HUES6 (cell line): ENCODE data around the gene PGM2.

Experiments used
- H3K27ac ChIP-seq: 2 replicates; pipeline ENCODE4 v1.7.0; 2013; ENCODE audit warnings: low read depth, mild to moderate bottlenecking, low read length, inconsistent platforms
- H3K27me3 ChIP-seq: 2 replicates; pipeline ENCODE4 v1.6.1; 2013; ENCODE audit warnings: low read length; ENCODE audit not compliant: control insufficient read depth, insufficient read depth
- H3K36me3 ChIP-seq: 2 replicates; pipeline ENCODE4 v1.6.1; 2013; ENCODE audit warnings: low read length; ENCODE audit not compliant: control insufficient read depth, insufficient read depth
- H3K4me1 ChIP-seq: 2 replicates; pipeline ENCODE4 v1.6.1; 2013; ENCODE audit warnings: low read length; ENCODE audit not compliant: control insufficient read depth, insufficient read depth
- H3K4me3 ChIP-seq: 2 replicates; pipeline ENCODE4 v1.5.1; 2013; ENCODE audit warnings: low read depth, low read length
- H3K9ac ChIP-seq: one replicate; pipeline ENCODE4 v1.6.1; 2013; ENCODE audit warnings: mild to moderate bottlenecking, low read length
- H3K9me3 ChIP-seq: 2 replicates; pipeline ENCODE4 v1.6.1; 2013; ENCODE audit warnings: low read depth, low read length; ENCODE audit not compliant: control insufficient read depth, insufficient read depth

PGM2 gene

GRCh38 chr4:37836274-37836673 is 9.8 kb downstream of the PGM2 start:
- Histone ChIP-seq H3K27me3 (no peaks in the 10 kb centered on the region), H3K4me1 (no peaks in the 10 kb centered on the region), H3K9ac (no peak overlapping the region), H3K4me3 (no peak overlapping the region), H3K27ac (no peak overlapping the region), H3K36me3 (peaks cover 70% of the 10 kb centered on the region), H3K9me3 (no peaks in the 10 kb centered on the region)

GRCh38 chr4:37836838-37837440 is 10.5 kb downstream of the PGM2 start:
- H3K27me3 ChIP-seq, result no peaks in the 10 kb centered on the region
- no peak overlapping the region for H3K9ac ChIP-seq
- no peaks in the 10 kb centered on the region for H3K9me3 ChIP-seq
- no peaks in the 10 kb centered on the region for H3K4me1 ChIP-seq
- no peak overlapping the region for H3K27ac ChIP-seq
- peaks cover 71% of the 10 kb centered on the region for H3K36me3 ChIP-seq
- no peak overlapping the region for H3K4me3 ChIP-seq

- H3K27ac ChIP-seq, result no peak overlapping the region
- H3K9me3 ChIP-seq, result no peaks in the 10 kb centered on the region
- no peak overlapping the region for H3K9ac ChIP-seq
- no peaks in the 10 kb centered on the region for H3K27me3 ChIP-seq
- H3K4me1 ChIP-seq, result no peaks in the 10 kb centered on the region
- no peak overlapping the region for H3K4me3 ChIP-seq
- peaks cover 69% of the 10 kb centered on the region for H3K36me3 ChIP-seq
Measured at GRCh38 chr4:37837446-37837845, 11.0 kb downstream of the PGM2 start.

- Histone ChIP-seq H3K9me3 (no peaks in the 10 kb centered on the region), H3K9ac (no peak overlapping the region), H3K27ac (no peak overlapping the region), H3K4me1 (no peaks in the 10 kb centered on the region), H3K27me3 (no peaks in the 10 kb centered on the region), H3K36me3 (peaks cover 67% of the 10 kb centered on the region), H3K4me3 (no peak overlapping the region)
Measured at GRCh38 chr4:37839426-37839825, 12.9 kb downstream of the PGM2 start.

GRCh38 chr4:37844204-37844603 is 17.7 kb downstream of the PGM2 start:
- Histone ChIP-seq H3K27ac (no peak overlapping the region), H3K9me3 (no peaks in the 10 kb centered on the region), H3K36me3 (peaks cover 66% of the 10 kb centered on the region), H3K9ac (no peak overlapping the region), H3K27me3 (no peaks in the 10 kb centered on the region), H3K4me3 (no peak overlapping the region), H3K4me1 (no peaks in the 10 kb centered on the region)

- H3K36me3 ChIP-seq, result peaks cover 62% of the 10 kb centered on the region
- no peak overlapping the region for H3K27ac ChIP-seq
- H3K4me3 ChIP-seq, result no peak overlapping the region
Measured at GRCh38 chr4:37845201-37845600, 18.7 kb downstream of the PGM2 start.

GRCh38 chr4:37847311-37847884 is 20.9 kb downstream of the PGM2 start:
- H3K36me3 ChIP-seq, result peaks cover 60% of the 10 kb centered on the region

More at GRCh38 chr4:37845201-37845600, 18.7 kb downstream of the PGM2 start:
- H3K4me1 ChIP-seq, result no peaks in the 10 kb centered on the region
- no peaks in the 10 kb centered on the region for H3K9me3 ChIP-seq
- no peaks in the 10 kb centered on the region for H3K27me3 ChIP-seq
- H3K9ac ChIP-seq, result no peak overlapping the region

GRCh38 chr4:37852376-37852775 is 25.9 kb downstream of the PGM2 start:
- Histone ChIP-seq H3K9me3 (no peaks in the 10 kb centered on the region), H3K4me1 (no peaks in the 10 kb centered on the region), H3K36me3 (peaks cover 52% of the 10 kb centered on the region), H3K27me3 (no peaks in the 10 kb centered on the region), H3K27ac (no peak overlapping the region), H3K9ac (no peak overlapping the region), H3K4me3 (no peak overlapping the region)

More at GRCh38 chr4:37847311-37847884, 20.9 kb downstream of the PGM2 start:
- Histone ChIP-seq H3K4me1 (no peaks in the 10 kb centered on the region), H3K9me3 (no peaks in the 10 kb centered on the region), H3K27ac (no peak overlapping the region), H3K27me3 (no peaks in the 10 kb centered on the region), H3K4me3 (no peak overlapping the region), H3K9ac (no peak overlapping the region)

GRCh38 chr4:37858112-37858511 is 31.6 kb downstream of the PGM2 start:
- H3K9me3 ChIP-seq, result no peaks in the 10 kb centered on the region
- H3K36me3 ChIP-seq, result peaks cover 35% of the 10 kb centered on the region
- H3K27ac ChIP-seq, result no peak overlapping the region
- no peaks in the 10 kb centered on the region for H3K4me1 ChIP-seq
- H3K9ac ChIP-seq, result no peak overlapping the region
- no peaks in the 10 kb centered on the region for H3K27me3 ChIP-seq
- H3K4me3 ChIP-seq, result no peak overlapping the region

GRCh38 chr4:37858872-37859271 is 32.4 kb downstream of the PGM2 start:
- H3K9ac ChIP-seq, result no peak overlapping the region
- H3K27ac ChIP-seq, result no peak overlapping the region
- peaks cover 34% of the 10 kb centered on the region for H3K36me3 ChIP-seq
- no peaks in the 10 kb centered on the region for H3K27me3 ChIP-seq
- no peak overlapping the region for H3K4me3 ChIP-seq
- H3K9me3 ChIP-seq, result no peaks in the 10 kb centered on the region
- H3K4me1 ChIP-seq, result no peaks in the 10 kb centered on the region

GRCh38 chr4:37860266-37860665 is 33.8 kb downstream of the PGM2 start:
- Histone ChIP-seq H3K36me3 (peaks cover 29% of the 10 kb centered on the region), H3K9me3 (no peaks in the 10 kb centered on the region)

More at GRCh38 chr4:37860266-37860665, 33.8 kb downstream of the PGM2 start:
- Histone ChIP-seq H3K27me3 (no peaks in the 10 kb centered on the region), H3K4me3 (no peak overlapping the region), H3K4me1 (no peaks in the 10 kb centered on the region), H3K27ac (no peak overlapping the region), H3K9ac (no peak overlapping the region)
